Measurements from ENCODE around the gene CRTAC1.

CRTAC1 gene

GRCh38 chr10:98033515-98033914 is 3.1 kb upstream of the CRTAC1 start:
- H3K4me3 ChIP-seq (ENCODE audit: low read depth, low read length) = no peak overlapping the region
- no peak for TF ChIP-seq CTCF (IDR thresholded peaks at IDR 0.05)
- H3K79me2 ChIP-seq = no peaks in the 10 kb centered on the region
- H3K9me3 ChIP-seq (ENCODE audit: control insufficient read depth, low read length) = no peaks in the 10 kb centered on the region
- H3K36me3 ChIP-seq (ENCODE audit: control insufficient read depth, insufficient read depth, low read length) = no peaks in the 10 kb centered on the region
- no peak overlapping the region for H3K9ac ChIP-seq
- no peak overlapping the region for H3K4me2 ChIP-seq (ENCODE audit: low read length)
- no peak overlapping the region for H2AFZ ChIP-seq
- H3K4me1 ChIP-seq = peaks cover 6% of the 10 kb centered on the region
- peaks cover 7% of the 10 kb centered on the region for H3K27me3 ChIP-seq (ENCODE audit: control insufficient read depth, insufficient read depth, low read length)
- H3K27ac ChIP-seq = no peak overlapping the region

GRCh38 chr10:98031440-98031839 is 1.0 kb upstream of the CRTAC1 start:
- Histone ChIP-seq H2AFZ (no peak overlapping the region), H3K36me3 (ENCODE audit: control insufficient read depth, insufficient read depth, low read length) (no peaks in the 10 kb centered on the region), H3K27me3 (ENCODE audit: control insufficient read depth, insufficient read depth, low read length) (peaks cover 7% of the 10 kb centered on the region), H3K4me2 (ENCODE audit: low read length) (no peak overlapping the region), H3K9ac (no peak overlapping the region), H3K79me2 (no peaks in the 10 kb centered on the region), H3K9me3 (ENCODE audit: control insufficient read depth, low read length) (no peaks in the 10 kb centered on the region), H3K4me1 (peaks cover 6% of the 10 kb centered on the region), H3K27ac (no peak overlapping the region), H3K4me3 (ENCODE audit: low read depth, low read length) (no peak overlapping the region)
- TF ChIP-seq CTCF (IDR thresholded peaks at IDR 0.05) = no peak

- Histone ChIP-seq H3K4me2 (ENCODE audit: low read length) (peak overlapping the region; percentile 55), H3K79me2 (no peaks in the 10 kb centered on the region), H3K27me3 (ENCODE audit: control insufficient read depth, insufficient read depth, low read length) (peaks cover 7% of the 10 kb centered on the region), H3K36me3 (ENCODE audit: control insufficient read depth, insufficient read depth, low read length) (no peaks in the 10 kb centered on the region), H3K4me3 (ENCODE audit: low read depth, low read length) (no peak overlapping the region), H3K9me3 (ENCODE audit: control insufficient read depth, low read length) (no peaks in the 10 kb centered on the region), H2AFZ (peak overlapping the region; percentile 78), H3K4me1 (peaks cover 6% of the 10 kb centered on the region), H3K9ac (no peak overlapping the region), H3K27ac (no peak overlapping the region)
- no peak for TF ChIP-seq CTCF (IDR thresholded peaks at IDR 0.05)
Measured at GRCh38 chr10:98030991-98031431, 590 bp upstream of the CRTAC1 start.

- no peak overlapping the region for H3K9ac ChIP-seq
Measured at GRCh38 chr10:98029149-98030092, 1.0 kb downstream of the CRTAC1 start.

More at GRCh38 chr10:98029149-98030092, 1.0 kb downstream of the CRTAC1 start:
- H3K4me2 ChIP-seq (ENCODE audit: low read length) = peak overlapping the region; percentile 66
- H3K36me3 ChIP-seq (ENCODE audit: control insufficient read depth, insufficient read depth, low read length) = no peaks in the 10 kb centered on the region
- no peak for TF ChIP-seq CTCF (IDR thresholded peaks at IDR 0.05)
- peak overlapping the region; percentile 83 for H2AFZ ChIP-seq
- H3K4me3 ChIP-seq (ENCODE audit: low read depth, low read length) = no peak overlapping the region
- no peaks in the 10 kb centered on the region for H3K9me3 ChIP-seq (ENCODE audit: control insufficient read depth, low read length)
- H3K27ac ChIP-seq = no peak overlapping the region
- no peaks in the 10 kb centered on the region for H3K79me2 ChIP-seq
- peaks cover 6% of the 10 kb centered on the region for H3K4me1 ChIP-seq
- peaks cover 7% of the 10 kb centered on the region for H3K27me3 ChIP-seq (ENCODE audit: control insufficient read depth, insufficient read depth, low read length)
